ENCODE measurements around the gene GRM5.

DNA sequence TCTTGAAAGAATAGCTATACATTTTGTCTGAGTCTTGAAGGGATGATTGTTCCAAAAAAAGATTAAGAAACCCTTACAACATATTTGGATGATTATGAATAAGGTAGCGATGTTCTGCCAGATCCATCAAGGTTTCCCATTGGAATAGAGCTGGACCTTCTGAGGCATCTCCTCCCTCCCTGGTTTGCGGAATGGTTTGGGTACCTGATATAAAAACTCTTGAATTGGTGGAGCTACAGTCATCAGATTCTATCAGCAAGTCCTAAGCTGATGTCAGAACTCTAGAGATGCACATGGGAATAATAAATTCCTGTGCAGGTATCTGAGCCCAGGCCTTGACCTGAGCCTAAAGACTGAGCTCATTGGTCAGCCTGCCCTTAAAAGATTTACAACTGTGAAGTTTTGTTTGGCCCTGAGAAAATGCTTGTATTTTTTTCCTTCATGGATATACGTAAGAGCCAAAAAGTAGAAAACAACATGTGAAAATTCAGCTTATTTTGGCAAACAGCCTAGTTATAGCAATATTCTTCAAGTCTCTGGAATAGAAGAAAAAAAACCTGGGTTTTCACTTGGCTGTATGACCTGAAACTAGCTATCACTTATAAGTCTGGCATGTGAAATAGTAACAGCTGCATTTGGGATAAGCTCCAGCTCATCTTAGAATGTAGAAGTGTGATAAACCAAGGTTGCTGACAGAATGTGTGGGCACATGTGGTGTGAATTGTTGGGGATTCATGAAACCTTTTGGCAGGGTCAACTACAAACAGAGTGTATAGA, 462.5 kb downstream of the GRM5 start:
- TF ChIP-seq, protein P1, sequence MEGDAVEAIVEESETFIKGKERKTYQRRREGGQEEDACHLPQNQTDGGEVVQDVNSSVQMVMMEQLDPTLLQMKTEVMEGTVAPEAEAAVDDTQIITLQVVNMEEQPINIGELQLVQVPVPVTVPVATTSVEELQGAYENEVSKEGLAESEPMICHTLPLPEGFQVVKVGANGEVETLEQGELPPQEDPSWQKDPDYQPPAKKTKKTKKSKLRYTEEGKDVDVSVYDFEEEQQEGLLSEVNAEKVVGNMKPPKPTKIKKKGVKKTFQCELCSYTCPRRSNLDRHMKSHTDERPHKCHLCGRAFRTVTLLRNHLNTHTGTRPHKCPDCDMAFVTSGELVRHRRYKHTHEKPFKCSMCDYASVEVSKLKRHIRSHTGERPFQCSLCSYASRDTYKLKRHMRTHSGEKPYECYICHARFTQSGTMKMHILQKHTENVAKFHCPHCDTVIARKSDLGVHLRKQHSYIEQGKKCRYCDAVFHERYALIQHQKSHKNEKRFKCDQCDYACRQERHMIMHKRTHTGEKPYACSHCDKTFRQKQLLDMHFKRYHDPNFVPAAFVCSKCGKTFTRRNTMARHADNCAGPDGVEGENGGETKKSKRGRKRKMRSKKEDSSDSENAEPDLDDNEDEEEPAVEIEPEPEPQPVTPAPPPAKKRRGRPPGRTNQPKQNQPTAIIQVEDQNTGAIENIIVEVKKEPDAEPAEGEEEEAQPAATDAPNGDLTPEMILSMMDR (conservative IDR thresholded peaks at IDR 0.05) = no peak
- TF ChIP-seq EZH2 (IDR thresholded peaks at IDR 0.05; ENCODE audit: low read depth) = no peak

Data from PC-9 (cell line).